ENCODE results near the gene CDK5R2.
A peak's percentile ranks its signal among the peaks of the same experiment; 100 is the strongest.

CDK5R2 gene

GRCh38 chr2:218991674-218992168 lies 32.3 kb downstream of the CDK5R2 start:
- TF ChIP-seq CTCF (IDR thresholded peaks at IDR 0.05) = no peak
- DNase-seq (ENCODE audit: low spot score) = no peak
- no peak overlapping the region for H3K27ac ChIP-seq
- H3K4me3 ChIP-seq = no peak overlapping the region

GRCh38 chr2:218992196-218992595 lies 32.7 kb downstream of the CDK5R2 start:
- H3K4me3 ChIP-seq = no peak overlapping the region
- no peak for DNase-seq (ENCODE audit: low spot score)

GRCh38 chr2:218992703-218993344 lies 33.4 kb downstream of the CDK5R2 start:
- peak overlapping the region; percentile 68 for H3K4me3 ChIP-seq
- no peak overlapping the region for H3K27ac ChIP-seq
- DNase-seq (ENCODE audit: low spot score) = no peak
- no peak for TF ChIP-seq CTCF (IDR thresholded peaks at IDR 0.05)

More at GRCh38 chr2:218992196-218992595, 32.7 kb downstream of the CDK5R2 start:
- TF ChIP-seq CTCF (IDR thresholded peaks at IDR 0.05) = no peak
- H3K27ac ChIP-seq = no peak overlapping the region

- TF ChIP-seq CTCF (IDR thresholded peaks at IDR 0.05) = no peak
- H3K4me3 ChIP-seq = peak within 1 kb of the TSS; percentile 68
- no peak for DNase-seq (ENCODE audit: low spot score)
- H3K27ac ChIP-seq = no peak within 1 kb of the TSS
These were observed 34.2 kb downstream of the CDK5R2 start, which contains the start of gene CRYBA2 for GRCh38 chr2:218993345-218994315. Gene CRYBA2, minus strand, starts transcription at chr2:218993422. Its CDS starts 246 bp downstream, at chr2:218993176.

GRCh38 chr2:218995561-218995960 lies 36.1 kb downstream of the CDK5R2 start:
- no peak overlapping the region for H3K27ac ChIP-seq
- no peak for TF ChIP-seq CTCF (IDR thresholded peaks at IDR 0.05)
- peak overlapping the region; percentile 70 for H3K4me3 ChIP-seq
- DNase-seq (ENCODE audit: low spot score) = no peak

- DNase-seq (ENCODE audit: low spot score) = peak; percentile 87
- peak; percentile 95 for TF ChIP-seq CTCF (IDR thresholded peaks at IDR 0.05)
- Histone ChIP-seq H3K4me3 (peak overlapping the region; percentile 70), H3K27ac (no peak overlapping the region)
These were observed 36.7 kb downstream of the CDK5R2 start for GRCh38 chr2:218995972-218996711.

Measured in coronary artery (tissue), 2 donors.